ENCODE measurements around the gene UGT1A8.

DNA sequence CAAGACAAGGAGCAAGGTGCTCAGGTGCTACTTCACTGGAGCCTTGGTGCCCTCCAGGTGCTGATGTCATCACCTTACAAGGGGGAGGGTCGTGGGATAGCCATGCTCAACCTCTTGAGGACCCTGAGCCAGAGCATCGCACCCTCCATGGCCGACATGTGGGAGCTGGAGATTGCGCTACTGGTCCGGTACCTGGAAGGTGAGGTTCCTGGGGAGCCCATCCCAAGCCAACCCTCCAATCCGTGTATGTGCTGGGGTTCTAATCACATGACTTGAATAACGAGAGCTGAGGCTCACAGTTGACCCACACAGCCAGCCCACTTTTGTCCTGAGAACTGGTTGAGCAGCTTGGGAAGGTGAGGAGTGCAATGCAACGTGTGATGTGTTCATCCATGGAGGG, 186.6 kb downstream of the UGT1A8 start:
- no peak for TF ChIP-seq POLR2AphosphoS5 (IDR thresholded peaks at IDR 0.05; ENCODE audit: low read depth)
- TF ChIP-seq, protein P1, sequence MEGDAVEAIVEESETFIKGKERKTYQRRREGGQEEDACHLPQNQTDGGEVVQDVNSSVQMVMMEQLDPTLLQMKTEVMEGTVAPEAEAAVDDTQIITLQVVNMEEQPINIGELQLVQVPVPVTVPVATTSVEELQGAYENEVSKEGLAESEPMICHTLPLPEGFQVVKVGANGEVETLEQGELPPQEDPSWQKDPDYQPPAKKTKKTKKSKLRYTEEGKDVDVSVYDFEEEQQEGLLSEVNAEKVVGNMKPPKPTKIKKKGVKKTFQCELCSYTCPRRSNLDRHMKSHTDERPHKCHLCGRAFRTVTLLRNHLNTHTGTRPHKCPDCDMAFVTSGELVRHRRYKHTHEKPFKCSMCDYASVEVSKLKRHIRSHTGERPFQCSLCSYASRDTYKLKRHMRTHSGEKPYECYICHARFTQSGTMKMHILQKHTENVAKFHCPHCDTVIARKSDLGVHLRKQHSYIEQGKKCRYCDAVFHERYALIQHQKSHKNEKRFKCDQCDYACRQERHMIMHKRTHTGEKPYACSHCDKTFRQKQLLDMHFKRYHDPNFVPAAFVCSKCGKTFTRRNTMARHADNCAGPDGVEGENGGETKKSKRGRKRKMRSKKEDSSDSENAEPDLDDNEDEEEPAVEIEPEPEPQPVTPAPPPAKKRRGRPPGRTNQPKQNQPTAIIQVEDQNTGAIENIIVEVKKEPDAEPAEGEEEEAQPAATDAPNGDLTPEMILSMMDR (conservative IDR thresholded peaks at IDR 0.05; ENCODE audit: low read depth in 2 of 2), result no peak
- TF ChIP-seq CREB1 (CRISPR knock-in tag; IDR thresholded peaks at IDR 0.05; ENCODE audit: low read depth), result no peak
- no peak for TF ChIP-seq EZH2 (IDR thresholded peaks at IDR 0.05; ENCODE audit: low read depth, unreplicated experiment)
- TF ChIP-seq, protein P2, sequence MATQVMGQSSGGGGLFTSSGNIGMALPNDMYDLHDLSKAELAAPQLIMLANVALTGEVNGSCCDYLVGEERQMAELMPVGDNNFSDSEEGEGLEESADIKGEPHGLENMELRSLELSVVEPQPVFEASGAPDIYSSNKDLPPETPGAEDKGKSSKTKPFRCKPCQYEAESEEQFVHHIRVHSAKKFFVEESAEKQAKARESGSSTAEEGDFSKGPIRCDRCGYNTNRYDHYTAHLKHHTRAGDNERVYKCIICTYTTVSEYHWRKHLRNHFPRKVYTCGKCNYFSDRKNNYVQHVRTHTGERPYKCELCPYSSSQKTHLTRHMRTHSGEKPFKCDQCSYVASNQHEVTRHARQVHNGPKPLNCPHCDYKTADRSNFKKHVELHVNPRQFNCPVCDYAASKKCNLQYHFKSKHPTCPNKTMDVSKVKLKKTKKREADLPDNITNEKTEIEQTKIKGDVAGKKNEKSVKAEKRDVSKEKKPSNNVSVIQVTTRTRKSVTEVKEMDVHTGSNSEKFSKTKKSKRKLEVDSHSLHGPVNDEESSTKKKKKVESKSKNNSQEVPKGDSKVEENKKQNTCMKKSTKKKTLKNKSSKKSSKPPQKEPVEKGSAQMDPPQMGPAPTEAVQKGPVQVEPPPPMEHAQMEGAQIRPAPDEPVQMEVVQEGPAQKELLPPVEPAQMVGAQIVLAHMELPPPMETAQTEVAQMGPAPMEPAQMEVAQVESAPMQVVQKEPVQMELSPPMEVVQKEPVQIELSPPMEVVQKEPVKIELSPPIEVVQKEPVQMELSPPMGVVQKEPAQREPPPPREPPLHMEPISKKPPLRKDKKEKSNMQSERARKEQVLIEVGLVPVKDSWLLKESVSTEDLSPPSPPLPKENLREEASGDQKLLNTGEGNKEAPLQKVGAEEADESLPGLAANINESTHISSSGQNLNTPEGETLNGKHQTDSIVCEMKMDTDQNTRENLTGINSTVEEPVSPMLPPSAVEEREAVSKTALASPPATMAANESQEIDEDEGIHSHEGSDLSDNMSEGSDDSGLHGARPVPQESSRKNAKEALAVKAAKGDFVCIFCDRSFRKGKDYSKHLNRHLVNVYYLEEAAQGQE (IDR thresholded peaks at IDR 0.05; ENCODE audit: unreplicated experiment), result no peak
- TF ChIP-seq EZH2phosphoT487 (IDR thresholded peaks at IDR 0.05; ENCODE audit: unreplicated experiment), result no peak
- TF ChIP-seq STAT1 (IDR thresholded peaks at IDR 0.05; ENCODE audit: unreplicated experiment), result no peak
- TF ChIP-seq, protein P3, sequence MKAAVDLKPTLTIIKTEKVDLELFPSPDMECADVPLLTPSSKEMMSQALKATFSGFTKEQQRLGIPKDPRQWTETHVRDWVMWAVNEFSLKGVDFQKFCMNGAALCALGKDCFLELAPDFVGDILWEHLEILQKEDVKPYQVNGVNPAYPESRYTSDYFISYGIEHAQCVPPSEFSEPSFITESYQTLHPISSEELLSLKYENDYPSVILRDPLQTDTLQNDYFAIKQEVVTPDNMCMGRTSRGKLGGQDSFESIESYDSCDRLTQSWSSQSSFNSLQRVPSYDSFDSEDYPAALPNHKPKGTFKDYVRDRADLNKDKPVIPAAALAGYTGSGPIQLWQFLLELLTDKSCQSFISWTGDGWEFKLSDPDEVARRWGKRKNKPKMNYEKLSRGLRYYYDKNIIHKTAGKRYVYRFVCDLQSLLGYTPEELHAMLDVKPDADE (IDR thresholded peaks at IDR 0.05), result no peak
- TF ChIP-seq ZNF331 (CRISPR knock-in tag; IDR thresholded peaks at IDR 0.05; ENCODE audit: low read depth), result no peak
